Activated effector memory CD4-positive, alpha-beta T cell treated with anti-CD3 and anti-CD28 coated beads, Interleukin-2, amount 50 U/mL, for 16 hours (primary cell): ENCODE data around the gene RBFOX2.

Experiments used
- DNase-seq: peaks from one replicate; pipeline ENCODE4 v3.0.0-alpha.2; 2020

RBFOX2 gene

GRCh38 chr22:35921777-35922176 is 106.8 kb downstream of the RBFOX2 start:
- DNase-seq = no peak

DNA sequence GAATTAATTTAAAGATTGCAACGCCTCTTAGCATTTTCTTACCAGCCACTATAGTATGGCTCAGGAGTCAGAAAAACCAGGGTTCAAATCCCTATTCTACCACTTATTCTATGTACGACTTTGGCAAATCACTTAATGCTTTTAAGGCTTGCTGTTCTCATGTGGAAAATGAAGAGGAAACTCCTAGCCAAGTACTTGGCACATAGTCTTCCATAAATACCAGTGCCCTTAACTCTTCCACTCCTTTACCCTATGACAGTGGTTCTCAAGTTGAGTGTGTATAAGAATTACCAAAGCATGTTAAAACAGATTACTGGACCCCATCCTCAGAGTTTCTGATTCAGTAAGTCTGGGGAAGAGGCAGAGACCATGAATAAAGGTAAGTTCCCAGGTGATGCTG is 107.6 kb downstream of the RBFOX2 start:
- no peak for DNase-seq

GRCh38 chr22:35919002-35919542 is 109.6 kb downstream of the RBFOX2 start:
- DNase-seq = no peak

DNA sequence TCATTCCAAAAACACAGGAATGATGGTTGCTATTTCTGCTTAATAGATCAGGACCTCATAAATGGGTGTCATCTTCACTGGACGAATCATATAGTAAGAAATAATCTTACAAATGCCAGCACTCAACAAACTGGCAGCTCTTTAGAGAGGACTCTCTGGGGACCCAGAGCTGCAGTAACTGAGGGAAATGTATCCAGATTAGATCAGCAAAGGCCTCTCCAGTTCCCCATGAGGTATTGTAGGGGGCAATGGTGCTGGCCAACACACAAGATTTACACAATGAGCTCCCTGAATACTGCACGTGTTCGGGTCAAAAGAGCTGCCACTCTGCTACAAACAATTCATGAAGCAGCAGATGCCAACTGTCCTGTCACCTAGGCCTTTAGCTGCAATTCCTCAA is 110.2 kb downstream of the RBFOX2 start:
- DNase-seq = no peak

GRCh38 chr22:35917651-35918050 is 111.0 kb downstream of the RBFOX2 start:
- no peak for DNase-seq

DNA sequence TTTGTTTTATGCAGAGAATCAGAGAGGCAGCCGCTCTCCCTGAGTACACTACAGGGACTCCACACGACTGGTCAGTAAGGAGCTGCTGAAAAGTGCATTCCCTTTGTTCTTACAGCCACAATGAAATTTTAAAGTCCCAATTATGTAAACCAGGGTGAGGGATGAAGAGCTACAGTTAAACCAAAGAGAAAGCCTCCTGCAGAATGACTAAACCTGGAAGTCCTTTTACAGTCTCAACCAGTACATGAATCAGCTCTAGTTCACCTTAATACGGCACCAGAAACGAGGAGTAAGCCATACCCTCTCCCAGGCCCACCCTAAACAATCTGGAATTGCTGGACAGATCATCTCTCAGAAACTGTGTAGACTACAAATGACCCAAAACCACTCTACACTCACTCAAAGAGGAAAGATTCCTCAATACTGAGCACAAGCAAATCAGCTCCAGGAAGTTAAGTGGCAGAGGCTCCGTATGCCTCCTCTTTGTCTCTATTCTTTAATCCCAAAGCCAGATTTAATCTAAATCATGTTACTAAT is 113.1 kb downstream of the RBFOX2 start:
- DNase-seq = no peak

DNA sequence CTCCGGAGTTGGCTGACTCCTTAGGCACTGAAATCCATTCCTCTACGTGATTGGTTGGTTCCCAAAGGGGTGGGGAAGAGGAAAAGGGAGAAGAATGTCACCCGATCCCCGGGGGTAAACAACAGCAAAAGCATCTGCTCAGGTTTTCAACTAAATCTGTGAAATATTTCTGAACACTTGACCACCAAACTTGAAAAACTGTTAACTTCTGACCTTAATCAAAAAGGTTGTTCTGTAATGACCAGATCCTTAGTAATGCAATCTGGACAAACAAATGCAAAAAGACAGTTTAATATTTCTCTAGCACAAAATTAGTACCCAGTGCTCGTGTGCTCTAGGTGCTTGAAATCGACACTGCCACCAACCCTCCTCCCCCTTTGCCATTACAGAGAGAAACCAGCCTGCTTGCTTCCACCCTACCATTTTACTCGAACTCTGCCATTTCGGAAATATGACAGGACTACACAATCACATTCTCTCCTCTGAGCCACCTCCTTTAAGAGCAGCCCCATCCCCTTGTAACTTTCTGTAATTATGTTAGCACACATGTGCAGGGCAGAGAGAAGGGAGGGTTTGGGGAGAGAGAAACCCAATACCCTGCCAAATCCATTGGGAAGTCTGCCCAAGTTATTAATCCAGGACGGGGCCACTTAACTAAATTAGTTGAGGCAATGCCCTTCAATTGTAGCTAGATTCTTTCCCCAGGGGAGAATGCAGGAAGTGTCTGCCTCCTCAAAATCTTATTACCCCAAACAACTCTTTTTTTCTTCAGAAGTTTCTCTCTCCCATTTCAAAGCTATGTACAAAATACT is 113.8 kb downstream of the RBFOX2 start:
- DNase-seq = no peak

DNA sequence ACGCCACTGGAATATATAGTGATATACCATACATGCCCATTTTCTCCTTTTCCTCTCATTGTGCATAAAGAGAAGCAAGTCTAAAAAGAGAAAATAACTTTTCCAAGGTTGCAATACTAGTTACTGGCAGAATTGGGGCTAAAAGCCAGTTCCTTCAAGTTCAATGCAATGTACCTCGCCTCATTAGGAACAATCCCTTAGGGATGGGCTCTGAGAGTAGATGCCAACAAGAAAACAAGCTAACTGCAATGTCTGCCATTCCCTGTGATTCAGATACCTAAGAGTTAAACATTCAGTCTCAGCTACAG is 114.3 kb downstream of the RBFOX2 start:
- DNase-seq = no peak

DNA sequence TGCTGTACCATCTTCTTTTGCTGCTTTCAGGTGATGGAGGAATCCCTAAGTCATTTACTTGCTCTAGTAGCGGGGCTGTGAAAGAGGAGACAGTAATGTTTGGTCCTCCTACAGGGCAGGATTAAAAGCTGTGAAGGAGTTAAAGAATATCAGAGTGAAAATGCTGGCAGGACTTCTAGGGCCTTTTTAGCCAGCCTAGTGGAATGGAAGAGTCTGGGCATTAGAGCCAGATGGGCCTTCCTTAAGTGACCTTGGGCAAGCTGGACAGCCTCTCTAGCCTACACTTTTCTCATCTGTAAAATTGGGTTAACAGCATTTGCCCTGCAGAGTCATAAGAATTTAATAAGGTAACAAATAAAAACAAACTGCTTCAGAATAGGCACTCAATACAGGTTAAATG is 114.7 kb downstream of the RBFOX2 start:
- no peak for DNase-seq

GRCh38 chr22:35912658-35913057 is 116.0 kb downstream of the RBFOX2 start:
- DNase-seq = no peak

DNA sequence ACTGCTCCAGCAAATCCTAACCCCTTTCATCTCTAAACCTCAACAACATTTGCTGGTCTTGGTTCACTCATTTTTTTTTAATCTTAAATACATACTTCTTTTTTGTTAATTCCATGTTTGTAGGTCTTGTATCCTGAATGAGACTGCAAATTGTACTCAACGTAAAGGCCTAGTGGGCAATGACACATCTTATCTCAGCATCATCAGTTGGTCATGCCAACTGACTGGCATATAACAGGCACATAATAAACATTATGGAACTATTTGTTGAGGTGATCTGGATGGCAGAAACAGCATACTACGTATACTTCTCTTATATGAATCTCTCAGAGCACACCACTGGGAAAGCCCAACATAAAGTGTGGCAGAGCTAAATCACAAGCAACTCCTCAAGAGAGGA is 116.7 kb downstream of the RBFOX2 start:
- no peak for DNase-seq

DNA sequence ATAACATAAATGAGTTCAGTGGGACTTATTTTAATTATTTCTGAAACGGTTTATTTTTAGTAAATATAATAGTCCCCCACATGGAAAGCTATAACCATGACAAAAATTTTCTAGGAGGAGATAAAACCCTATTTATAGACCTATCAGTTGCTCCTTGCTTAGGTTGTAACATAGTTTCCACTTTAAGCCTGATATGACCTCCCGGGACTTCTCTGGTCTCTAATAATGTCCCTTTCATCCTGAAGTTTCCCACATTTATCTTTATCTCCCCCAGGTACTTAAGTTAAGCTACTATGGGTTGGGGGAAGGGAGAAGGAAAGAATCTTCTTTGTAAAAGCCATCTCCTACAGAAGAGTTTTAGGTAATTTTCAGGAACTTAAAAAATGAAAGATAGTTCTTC is 117.7 kb downstream of the RBFOX2 start:
- DNase-seq = no peak

- no peak for DNase-seq
Observed at GRCh38 chr22:35910003-35910769, 118.4 kb downstream of the RBFOX2 start.

DNA sequence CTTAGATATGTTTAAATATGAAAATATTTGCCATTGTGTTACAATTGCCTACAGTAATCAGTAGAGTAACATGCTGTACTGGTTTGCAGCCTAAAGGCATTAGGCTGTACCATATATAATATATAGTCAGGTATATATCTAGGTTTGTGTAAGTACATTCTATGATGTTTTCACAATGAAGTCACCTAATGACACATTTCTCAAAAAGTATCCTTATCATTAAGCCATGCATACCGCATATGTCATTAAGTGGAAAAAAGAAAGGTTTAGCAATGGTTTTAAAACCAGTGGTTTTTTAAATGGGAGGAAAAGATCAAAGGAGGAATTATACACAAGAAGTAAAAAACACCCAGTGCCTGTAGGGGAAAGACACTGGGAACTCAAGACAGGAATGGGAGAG is 122.7 kb downstream of the RBFOX2 start:
- no peak for DNase-seq

- DNase-seq = no peak
Observed at GRCh38 chr22:35904752-35905151, 123.9 kb downstream of the RBFOX2 start.

- DNase-seq = no peak
Observed at GRCh38 chr22:35904336-35904692, 124.3 kb downstream of the RBFOX2 start.

DNA sequence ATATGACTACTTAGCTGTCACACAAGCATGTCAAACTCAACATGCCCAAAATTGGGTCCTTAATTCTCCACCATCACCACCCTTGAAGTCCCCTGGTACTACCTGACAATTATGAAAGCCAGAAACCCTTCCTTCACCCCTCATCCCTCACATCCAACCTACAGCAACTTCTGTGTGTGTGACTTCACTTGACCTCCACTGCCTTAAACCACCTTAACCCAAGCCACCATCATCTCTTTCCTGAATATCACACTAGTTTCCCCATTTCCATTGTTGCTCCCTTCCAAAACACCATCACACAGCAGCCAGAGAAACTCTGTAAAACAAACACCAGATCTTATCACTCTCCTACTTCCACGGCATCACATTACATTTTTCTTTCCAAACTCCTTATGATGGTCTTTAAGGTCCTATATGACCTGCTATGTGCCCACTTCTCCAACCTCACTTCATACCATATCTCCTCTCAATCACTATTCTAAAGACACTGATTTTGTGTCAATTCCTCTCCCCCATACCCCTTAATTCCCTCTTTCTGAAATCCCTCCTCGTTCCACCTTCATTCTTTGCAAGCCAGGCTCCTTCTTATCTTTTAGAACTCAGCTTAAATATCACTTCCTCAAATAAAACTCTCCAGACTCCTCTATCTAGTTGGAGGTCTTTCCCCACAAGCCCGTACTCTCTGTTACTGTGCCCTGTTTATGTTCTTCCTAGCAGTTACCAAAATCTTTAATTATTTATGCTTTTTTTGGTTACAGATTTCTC is 124.9 kb downstream of the RBFOX2 start:
- DNase-seq = no peak

DNA sequence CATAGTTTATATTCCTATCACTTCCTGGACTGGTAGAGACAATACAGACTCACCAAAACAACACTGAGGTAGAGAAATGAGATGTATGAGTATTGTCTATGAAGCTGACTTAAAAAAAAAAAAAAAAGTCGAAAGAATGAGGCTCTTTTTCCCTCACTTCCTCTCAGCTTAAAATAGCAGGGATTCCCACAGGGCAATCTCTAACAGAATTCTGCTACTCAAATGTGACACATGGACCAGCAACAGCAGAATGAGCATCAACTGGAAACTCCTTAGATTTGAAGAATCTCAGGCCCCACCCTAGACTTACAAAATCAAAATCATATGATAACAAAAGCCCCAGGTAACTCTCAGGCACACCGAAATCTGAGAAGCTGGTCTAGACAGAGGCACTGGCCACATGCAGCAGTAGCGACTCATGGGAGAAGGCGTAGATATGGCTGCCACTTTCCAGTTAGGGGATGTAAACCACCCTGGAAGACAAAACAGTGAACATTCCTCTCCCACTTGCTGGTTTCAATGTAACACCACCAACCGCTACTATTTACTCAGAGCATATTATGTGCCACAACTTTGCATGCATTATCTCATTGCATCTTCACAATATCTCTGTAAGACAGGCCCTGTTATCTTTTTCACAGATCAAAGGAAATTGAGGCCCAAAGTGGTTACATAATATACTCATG is 128.0 kb downstream of the RBFOX2 start:
- peak; percentile 67 for DNase-seq

DNA sequence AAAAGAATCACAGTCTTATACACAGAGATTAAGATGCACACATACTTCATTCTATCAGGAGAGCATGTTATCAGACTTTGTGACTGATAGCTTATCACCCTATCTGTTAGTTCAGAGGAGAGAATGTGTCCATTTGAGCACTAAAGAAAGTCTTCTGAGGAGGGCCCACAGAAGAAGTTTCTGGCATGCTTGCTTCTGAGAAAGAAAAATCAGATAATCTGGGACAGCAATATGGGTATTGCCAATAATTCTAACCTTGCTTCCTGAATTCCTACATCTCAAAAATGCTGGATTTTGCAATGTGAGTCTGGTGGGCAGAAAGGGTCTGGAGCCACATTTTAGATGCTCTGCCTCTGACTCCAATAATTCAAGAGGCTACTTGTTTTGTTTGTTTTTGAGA is 128.9 kb downstream of the RBFOX2 start:
- DNase-seq = no peak

DNA sequence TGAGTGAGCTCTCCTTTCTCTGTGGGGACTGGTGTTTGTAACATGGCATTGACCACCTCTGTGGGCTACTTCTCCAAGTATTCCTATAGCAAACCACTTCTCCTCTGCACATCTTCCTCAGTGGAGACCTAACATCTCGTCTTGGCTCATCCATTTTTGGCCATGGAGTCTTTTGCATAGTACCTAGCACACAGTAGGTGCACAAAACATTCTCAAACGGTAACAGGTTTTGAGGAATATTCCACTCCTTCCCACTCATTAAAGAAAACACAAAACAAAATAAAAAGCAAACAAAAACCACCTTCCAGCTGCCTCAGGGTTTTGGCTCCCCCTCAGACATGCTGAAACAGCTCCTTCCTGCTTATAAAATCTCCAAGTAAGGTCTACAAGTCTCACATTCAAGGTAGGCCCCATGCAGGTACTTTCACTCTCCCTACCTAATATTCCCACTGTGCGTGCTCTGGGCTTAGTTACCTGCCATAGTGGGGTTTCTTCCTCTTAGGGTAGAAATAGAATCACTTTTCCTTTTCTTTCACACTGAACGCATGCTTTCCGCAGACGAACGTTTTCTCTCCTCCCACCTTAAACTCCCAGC is 132.4 kb downstream of the RBFOX2 start:
- DNase-seq = no peak

- no peak for DNase-seq
Observed at GRCh38 chr22:35894937-35895708, 133.5 kb downstream of the RBFOX2 start.
